ENCODE data around the gene RIPK1.
A peak's percentile ranks its signal among the peaks of the same experiment; 100 is the strongest.
"Not testable (repeated sequence)": the region's sequence is repeated elsewhere in the genome, so short reads cannot be mapped to it uniquely, and the experiment has no call there.

Gene RIPK1

GRCh38 chr6:3068329-3069214 is at the start of gene RIPK1:
RIPK1 (plus strand) TSS chr6:3068494; CDS start chr6:3076824, 8,330 bp downstream.
- peak within 1 kb of the TSS; percentile 91 for H3K9ac ChIP-seq (ENCODE audit: low read depth, low read length, poor library complexity, severe bottlenecking)
- peak within 1 kb of the TSS; percentile 74 for H3K4me2 ChIP-seq (ENCODE audit: low read depth, low read length, poor library complexity, severe bottlenecking)
- peaks cover 64% of the 10 kb centered on the region for H3K79me2 ChIP-seq (ENCODE audit: insufficient read depth, low read length)
- no peak for TF ChIP-seq EZH2phosphoT487 (IDR thresholded peaks at IDR 0.05; ENCODE audit: borderline replicate concordance)
- TF ChIP-seq, protein P1, sequence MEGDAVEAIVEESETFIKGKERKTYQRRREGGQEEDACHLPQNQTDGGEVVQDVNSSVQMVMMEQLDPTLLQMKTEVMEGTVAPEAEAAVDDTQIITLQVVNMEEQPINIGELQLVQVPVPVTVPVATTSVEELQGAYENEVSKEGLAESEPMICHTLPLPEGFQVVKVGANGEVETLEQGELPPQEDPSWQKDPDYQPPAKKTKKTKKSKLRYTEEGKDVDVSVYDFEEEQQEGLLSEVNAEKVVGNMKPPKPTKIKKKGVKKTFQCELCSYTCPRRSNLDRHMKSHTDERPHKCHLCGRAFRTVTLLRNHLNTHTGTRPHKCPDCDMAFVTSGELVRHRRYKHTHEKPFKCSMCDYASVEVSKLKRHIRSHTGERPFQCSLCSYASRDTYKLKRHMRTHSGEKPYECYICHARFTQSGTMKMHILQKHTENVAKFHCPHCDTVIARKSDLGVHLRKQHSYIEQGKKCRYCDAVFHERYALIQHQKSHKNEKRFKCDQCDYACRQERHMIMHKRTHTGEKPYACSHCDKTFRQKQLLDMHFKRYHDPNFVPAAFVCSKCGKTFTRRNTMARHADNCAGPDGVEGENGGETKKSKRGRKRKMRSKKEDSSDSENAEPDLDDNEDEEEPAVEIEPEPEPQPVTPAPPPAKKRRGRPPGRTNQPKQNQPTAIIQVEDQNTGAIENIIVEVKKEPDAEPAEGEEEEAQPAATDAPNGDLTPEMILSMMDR (conservative IDR thresholded peaks at IDR 0.05; ENCODE audit: low read length): peak; percentile 40; the same call in 1 of the 2 replicates
- peak within 1 kb of the TSS; percentile 85 for H2AFZ ChIP-seq (ENCODE audit: low read length)
- no peaks in the 10 kb centered on the region for H3K27me3 ChIP-seq (ENCODE audit: insufficient read depth, low read length, poor library complexity, severe bottlenecking)
- peak within 1 kb of the TSS; percentile 84 for H3K4me3 ChIP-seq (ENCODE audit: low read length, poor library complexity, severe bottlenecking)
- peaks cover 31% of the 10 kb centered on the region for H3K4me1 ChIP-seq (ENCODE audit: insufficient read depth, low read length, poor library complexity, severe bottlenecking)
- no peaks in the 10 kb centered on the region for H3K9me2 ChIP-seq (replicated peaks; ENCODE audit: low read depth, low read length)
- no peaks in the 10 kb centered on the region; the same call in 1 of the 2 replicates for H3K36me3 ChIP-seq (ENCODE audit: insufficient read depth, low read length)
- H4K20me1 ChIP-seq (ENCODE audit: insufficient read depth, low read length, poor library complexity, severe bottlenecking): peaks cover 30% of the 10 kb centered on the region
- no peaks in the 10 kb centered on the region for H3K9me3 ChIP-seq (ENCODE audit: insufficient read depth, low read depth, low read length)
- H3F3A ChIP-seq (ENCODE audit: low read depth): peaks cover 10% of the 10 kb centered on the region

DNA sequence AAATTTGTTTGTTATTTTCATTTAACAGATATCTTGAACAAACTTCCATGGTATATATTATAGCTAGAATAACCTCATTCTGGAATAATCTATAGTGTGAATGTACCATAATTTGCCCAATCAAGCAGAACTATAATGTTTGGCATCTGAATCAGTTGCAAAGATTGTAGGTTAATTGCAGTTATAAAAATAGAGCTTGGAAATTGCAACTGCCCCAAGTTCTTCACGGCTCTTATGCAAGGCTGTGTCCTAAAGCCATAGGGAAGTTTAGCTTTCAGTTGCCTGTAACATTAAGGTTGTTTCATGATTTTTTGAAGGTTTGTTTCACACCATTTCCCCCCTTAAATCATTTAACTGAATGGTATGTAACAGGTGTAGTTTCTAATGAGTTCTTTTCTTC is 49.2 kb upstream of the RIPK1 start:
- peaks cover 36% of the 10 kb centered on the region for H3K4me1 ChIP-seq (ENCODE audit: insufficient read depth, low read length, poor library complexity, severe bottlenecking)
- H3K9me3 ChIP-seq (ENCODE audit: insufficient read depth, low read depth, low read length): no peaks in the 10 kb centered on the region
- H3K4me2 ChIP-seq (ENCODE audit: low read depth, low read length, poor library complexity, severe bottlenecking): peak overlapping the region; percentile 22
- peak overlapping the region; percentile 0 for H3K9ac ChIP-seq (ENCODE audit: low read depth, low read length, poor library complexity, severe bottlenecking)
- H3K79me2 ChIP-seq (ENCODE audit: insufficient read depth, low read length): peaks cover 39% of the 10 kb centered on the region
- H4K20me1 ChIP-seq (ENCODE audit: insufficient read depth, low read length, poor library complexity, severe bottlenecking): peaks cover 2% of the 10 kb centered on the region
- no peaks in the 10 kb centered on the region for H3K27me3 ChIP-seq (ENCODE audit: insufficient read depth, low read length, poor library complexity, severe bottlenecking)
- TF ChIP-seq, protein P1 (conservative IDR thresholded peaks at IDR 0.05; ENCODE audit: low read length): no peak
- H3K36me3 ChIP-seq (ENCODE audit: insufficient read depth, low read length): no peaks in the 10 kb centered on the region
- no peak overlapping the region for H2AFZ ChIP-seq (ENCODE audit: low read length)
- no peaks in the 10 kb centered on the region for H3K9me2 ChIP-seq (replicated peaks; ENCODE audit: low read depth, low read length)
- H3F3A ChIP-seq (ENCODE audit: low read depth): peaks cover 18% of the 10 kb centered on the region
- H3K4me3 ChIP-seq (ENCODE audit: low read length, poor library complexity, severe bottlenecking): no peak overlapping the region

DNA sequence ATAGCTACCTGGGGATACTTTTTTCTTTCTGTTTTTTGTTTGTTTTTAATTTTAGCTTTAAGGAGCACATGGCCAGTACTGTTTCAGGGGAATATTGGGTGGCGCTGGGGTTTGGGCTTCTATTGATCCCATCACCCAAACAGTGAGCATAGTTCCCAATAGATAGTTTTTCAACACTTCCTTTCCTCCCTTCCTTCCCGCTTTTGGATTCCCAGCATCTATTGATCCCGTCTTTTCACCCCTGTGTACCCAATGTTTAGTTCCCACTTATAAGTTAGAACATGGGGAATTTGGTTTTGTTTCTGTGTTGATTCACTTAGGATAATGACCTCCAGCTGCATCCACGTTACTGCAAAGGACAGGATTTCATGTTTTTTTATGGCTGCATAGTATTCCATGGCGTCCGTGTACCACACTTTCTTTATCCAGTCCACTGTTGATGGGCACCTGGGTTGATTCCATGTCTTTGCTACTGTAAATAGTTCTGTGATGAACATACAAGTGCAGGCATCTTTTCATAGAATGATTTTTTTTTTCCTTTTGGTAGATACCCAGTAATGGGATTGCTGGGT is 48.5 kb upstream of the RIPK1 start:
- Histone ChIP-seq H4K20me1 (ENCODE audit: insufficient read depth, low read length, poor library complexity, severe bottlenecking) (peaks cover 2% of the 10 kb centered on the region), H3K27me3 (ENCODE audit: insufficient read depth, low read length, poor library complexity, severe bottlenecking) (no peaks in the 10 kb centered on the region), H2AFZ (ENCODE audit: low read length) (no peak overlapping the region), H3K4me2 (ENCODE audit: low read depth, low read length, poor library complexity, severe bottlenecking) (peak overlapping the region; percentile 22), H3K4me1 (ENCODE audit: insufficient read depth, low read length, poor library complexity, severe bottlenecking) (peaks cover 43% of the 10 kb centered on the region), H3K9me3 (ENCODE audit: insufficient read depth, low read depth, low read length) (no peaks in the 10 kb centered on the region), H3K9me2 (replicated peaks; ENCODE audit: low read depth, low read length) (no peaks in the 10 kb centered on the region), H3K36me3 (ENCODE audit: insufficient read depth, low read length) (no peaks in the 10 kb centered on the region), H3K79me2 (ENCODE audit: insufficient read depth, low read length) (peaks cover 43% of the 10 kb centered on the region), H3K9ac (ENCODE audit: low read depth, low read length, poor library complexity, severe bottlenecking) (peak overlapping the region; percentile 0), H3F3A (ENCODE audit: low read depth) (peaks cover 18% of the 10 kb centered on the region), H3K4me3 (ENCODE audit: low read length, poor library complexity, severe bottlenecking) (no peak overlapping the region)
- TF ChIP-seq, protein P1 (conservative IDR thresholded peaks at IDR 0.05; ENCODE audit: low read length): no peak
- no peak for TF ChIP-seq EZH2phosphoT487 (IDR thresholded peaks at IDR 0.05; ENCODE audit: borderline replicate concordance)

GRCh38 chr6:3020976-3021598 is 47.2 kb upstream of the RIPK1 start:
- peak overlapping the region; percentile 27 for H3K4me3 ChIP-seq (ENCODE audit: low read length, poor library complexity, severe bottlenecking)
- H3K79me2 ChIP-seq (ENCODE audit: insufficient read depth, low read length): peaks cover 43% of the 10 kb centered on the region
- peaks cover 55% of the 10 kb centered on the region for H3K4me1 ChIP-seq (ENCODE audit: insufficient read depth, low read length, poor library complexity, severe bottlenecking)
- not testable (repeated sequence) for H3K9me2 ChIP-seq (replicated peaks; ENCODE audit: low read depth, low read length); H3K9me3 ChIP-seq (ENCODE audit: insufficient read depth, low read depth, low read length); H3K9ac ChIP-seq (ENCODE audit: low read depth, low read length, poor library complexity, severe bottlenecking); H4K20me1 ChIP-seq (ENCODE audit: insufficient read depth, low read length, poor library complexity, severe bottlenecking); H2AFZ ChIP-seq (ENCODE audit: low read length); H3K36me3 ChIP-seq (ENCODE audit: insufficient read depth, low read length); H3K27me3 ChIP-seq (ENCODE audit: insufficient read depth, low read length, poor library complexity, severe bottlenecking)
- H3F3A ChIP-seq (ENCODE audit: low read depth): peaks cover 18% of the 10 kb centered on the region
- peak overlapping the region; percentile 87 for H3K4me2 ChIP-seq (ENCODE audit: low read depth, low read length, poor library complexity, severe bottlenecking)
